ENCODE measurements around the gene ADH7.

- TF ChIP-seq SIRT6 (IDR thresholded peaks at IDR 0.05; ENCODE audit: low read length) (no peak), POLR2A (IDR thresholded peaks at IDR 0.05; ENCODE audit: control extremely low read depth in 1 of 2, low read depth in 2 of 2, low read length in 2 of 2) (no peak), TAF1 (IDR thresholded peaks at IDR 0.05; ENCODE audit: low read depth, low read length) (no peak), RXRA (IDR thresholded peaks at IDR 0.05; ENCODE audit: insufficient read depth, low read depth, low read length) (no peak), TBP (IDR thresholded peaks at IDR 0.05; ENCODE audit: low read depth, low read length) (no peak), EP300 (IDR thresholded peaks at IDR 0.05; ENCODE audit: borderline replicate concordance in 1 of 2, low read depth in 2 of 2, low read length in 2 of 2) (no peak), RAD21 (IDR thresholded peaks at IDR 0.05 in 1 of 2, conservative IDR thresholded peaks at IDR 0.05 in 1 of 2; ENCODE audit: low read depth in 2 of 2, low read length in 2 of 2) (no peak)
- TF ChIP-seq, protein P1, sequence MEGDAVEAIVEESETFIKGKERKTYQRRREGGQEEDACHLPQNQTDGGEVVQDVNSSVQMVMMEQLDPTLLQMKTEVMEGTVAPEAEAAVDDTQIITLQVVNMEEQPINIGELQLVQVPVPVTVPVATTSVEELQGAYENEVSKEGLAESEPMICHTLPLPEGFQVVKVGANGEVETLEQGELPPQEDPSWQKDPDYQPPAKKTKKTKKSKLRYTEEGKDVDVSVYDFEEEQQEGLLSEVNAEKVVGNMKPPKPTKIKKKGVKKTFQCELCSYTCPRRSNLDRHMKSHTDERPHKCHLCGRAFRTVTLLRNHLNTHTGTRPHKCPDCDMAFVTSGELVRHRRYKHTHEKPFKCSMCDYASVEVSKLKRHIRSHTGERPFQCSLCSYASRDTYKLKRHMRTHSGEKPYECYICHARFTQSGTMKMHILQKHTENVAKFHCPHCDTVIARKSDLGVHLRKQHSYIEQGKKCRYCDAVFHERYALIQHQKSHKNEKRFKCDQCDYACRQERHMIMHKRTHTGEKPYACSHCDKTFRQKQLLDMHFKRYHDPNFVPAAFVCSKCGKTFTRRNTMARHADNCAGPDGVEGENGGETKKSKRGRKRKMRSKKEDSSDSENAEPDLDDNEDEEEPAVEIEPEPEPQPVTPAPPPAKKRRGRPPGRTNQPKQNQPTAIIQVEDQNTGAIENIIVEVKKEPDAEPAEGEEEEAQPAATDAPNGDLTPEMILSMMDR (IDR thresholded peaks at IDR 0.05; ENCODE audit: control extremely low read depth in 1 of 3, insufficient read depth in 1 of 3, low read depth in 1 of 3, low read length in 3 of 3), result no peak
Measured at GRCh38 chr4:99473131-99473530, 38.0 kb upstream of the ADH7 start.

All from H1 (cell line).